ENCODE measurements around the gene ING4.

Gene ING4

DNA sequence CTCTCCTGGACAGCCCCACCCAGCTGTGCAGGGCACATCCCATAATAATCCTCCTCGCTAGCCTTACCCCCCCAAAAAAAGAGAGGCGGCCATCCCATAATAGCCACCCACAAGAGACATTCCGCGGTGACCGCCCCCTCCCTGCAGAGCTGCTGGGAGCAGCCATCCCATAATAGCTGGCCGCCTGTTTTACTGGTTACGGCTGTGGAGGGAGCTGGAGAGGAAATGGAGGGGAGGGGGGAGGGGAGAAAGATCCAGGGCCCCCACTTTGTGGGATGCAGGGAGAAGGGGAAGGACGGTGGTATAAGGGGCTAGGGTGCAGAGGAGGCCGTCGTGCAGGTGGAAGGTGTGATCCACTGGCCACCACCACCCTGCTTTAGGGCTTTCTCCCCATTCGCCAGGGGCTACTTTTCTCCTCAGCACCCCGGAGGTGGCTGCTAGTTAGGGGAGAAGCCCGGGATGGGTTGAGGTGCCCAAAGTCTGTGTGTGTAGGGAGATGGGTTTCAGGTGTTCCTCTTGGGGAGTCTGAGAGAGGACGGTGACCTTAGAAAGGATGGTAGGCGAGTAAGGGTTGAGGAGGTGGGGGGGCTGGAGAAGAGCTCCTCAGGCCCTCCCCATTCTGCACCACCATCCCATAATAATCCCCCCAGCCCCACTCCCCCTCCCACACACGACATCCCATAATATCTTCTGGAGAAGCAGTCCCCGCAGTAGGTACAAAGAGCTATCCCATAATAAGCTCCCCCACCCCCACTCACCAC is 49.7 kb downstream of the ING4 start:
- Histone ChIP-seq H3K27ac (no peak overlapping the region), H3K27me3 (ENCODE audit: insufficient read depth, low read depth) (no peaks in the 10 kb centered on the region), H2AFZ (ENCODE audit: low read depth) (no peak overlapping the region), H3K4me1 (ENCODE audit: low read depth, poor library complexity, severe bottlenecking) (peaks cover 37% of the 10 kb centered on the region), H4K20me1 (ENCODE audit: insufficient read depth) (no peaks in the 10 kb centered on the region), H3K4me3 (IDR thresholded peaks at IDR 0.05; ENCODE audit: insufficient read depth, low read depth, low read length) (no peak overlapping the region), H3K79me2 (ENCODE audit: insufficient read depth, low read depth) (no peaks in the 10 kb centered on the region), H3K9ac (no peak overlapping the region; the same call in 1 of the 2 replicates), H3K4me2 (peak overlapping the region; percentile 36; the same call in 1 of the 2 replicates), H3K36me3 (ENCODE audit: insufficient read depth) (no peaks in the 10 kb centered on the region)
- TF ChIP-seq CTCF (conservative IDR thresholded peaks at IDR 0.05; ENCODE audit: low read depth, low read length), result no peak

DNA sequence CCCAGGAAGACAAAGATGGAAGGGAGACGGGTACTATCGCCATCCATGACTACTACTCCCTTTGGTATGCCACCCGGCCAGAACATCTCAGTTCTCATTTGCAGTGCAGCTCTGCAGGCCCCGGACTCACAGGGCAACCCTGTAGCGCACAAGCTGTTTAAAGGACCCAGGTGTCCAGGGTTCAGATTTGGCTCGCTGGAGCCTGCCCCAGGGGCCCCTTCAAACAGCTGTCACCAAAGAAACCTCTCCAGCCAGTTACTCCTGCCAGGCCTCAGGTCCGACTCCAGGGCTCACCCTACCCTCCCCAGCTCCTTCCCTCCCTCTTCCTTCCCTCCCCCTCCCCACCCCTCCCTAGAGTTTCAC is 50.3 kb downstream of the ING4 start:
- Histone ChIP-seq H3K36me3 (ENCODE audit: insufficient read depth) (no peaks in the 10 kb centered on the region), H3K4me1 (ENCODE audit: low read depth, poor library complexity, severe bottlenecking) (peaks cover 43% of the 10 kb centered on the region), H3K4me3 (IDR thresholded peaks at IDR 0.05; ENCODE audit: insufficient read depth, low read depth, low read length) (no peak overlapping the region), H3K79me2 (ENCODE audit: insufficient read depth, low read depth) (no peaks in the 10 kb centered on the region), H4K20me1 (ENCODE audit: insufficient read depth) (no peaks in the 10 kb centered on the region), H3K9ac (no peak overlapping the region), H3K27me3 (ENCODE audit: insufficient read depth, low read depth) (no peaks in the 10 kb centered on the region), H2AFZ (ENCODE audit: low read depth) (0 out of 2 replicates have a peak overlapping the region, but pooled peaks have one; percentile 2), H3K27ac (peak overlapping the region; percentile 35; the same call in 1 of the 2 replicates), H3K4me2 (peak overlapping the region; percentile 17; the same call in 1 of the 2 replicates)
- TF ChIP-seq CTCF (conservative IDR thresholded peaks at IDR 0.05; ENCODE audit: low read depth, low read length), result no peak

GRCh38 chr12:6612247-6612646 is 50.7 kb downstream of the ING4 start:
- no peak for TF ChIP-seq CTCF (conservative IDR thresholded peaks at IDR 0.05; ENCODE audit: low read depth, low read length)
- Histone ChIP-seq H3K4me2 (peak overlapping the region; percentile 17; the same call in 1 of the 2 replicates), H3K9ac (no peak overlapping the region), H3K4me1 (ENCODE audit: low read depth, poor library complexity, severe bottlenecking) (peaks cover 43% of the 10 kb centered on the region), H4K20me1 (ENCODE audit: insufficient read depth) (no peaks in the 10 kb centered on the region), H3K4me3 (IDR thresholded peaks at IDR 0.05; ENCODE audit: insufficient read depth, low read depth, low read length) (no peak overlapping the region), H3K27ac (peak overlapping the region; percentile 35; the same call in 1 of the 2 replicates), H2AFZ (ENCODE audit: low read depth) (0 out of 2 replicates have a peak overlapping the region, but pooled peaks have one; percentile 2), H3K79me2 (ENCODE audit: insufficient read depth, low read depth) (no peaks in the 10 kb centered on the region), H3K27me3 (ENCODE audit: insufficient read depth, low read depth) (no peaks in the 10 kb centered on the region), H3K36me3 (ENCODE audit: insufficient read depth) (no peaks in the 10 kb centered on the region)

- H3K4me3 ChIP-seq (IDR thresholded peaks at IDR 0.05; ENCODE audit: insufficient read depth, low read depth, low read length), result no peak overlapping the region
- peaks cover 26% of the 10 kb centered on the region for H3K79me2 ChIP-seq (ENCODE audit: insufficient read depth, low read depth)
- no peak overlapping the region for H3K27ac ChIP-seq
- H3K27me3 ChIP-seq (ENCODE audit: insufficient read depth, low read depth), result no peaks in the 10 kb centered on the region
- H3K4me1 ChIP-seq (ENCODE audit: low read depth, poor library complexity, severe bottlenecking), result peaks cover 51% of the 10 kb centered on the region
- H3K36me3 ChIP-seq (ENCODE audit: insufficient read depth), result no peaks in the 10 kb centered on the region
- peak overlapping the region; percentile 4; the same call in 1 of the 2 replicates for H2AFZ ChIP-seq (ENCODE audit: low read depth)
- H3K4me2 ChIP-seq, result peak overlapping the region; percentile 31; the same call in 1 of the 2 replicates
- no peak for TF ChIP-seq CTCF (conservative IDR thresholded peaks at IDR 0.05; ENCODE audit: low read depth, low read length)
- no peak overlapping the region for H3K9ac ChIP-seq
- H4K20me1 ChIP-seq (ENCODE audit: insufficient read depth), result peaks cover 11% of the 10 kb centered on the region
These were observed 54.2 kb downstream of the ING4 start for GRCh38 chr12:6608592-6609281.
